ENCODE measurements around the gene PRKN. TPM values are rescaled to one million over a fixed set of nuclear protein-coding genes. Genes with fewer than 3 reads are reported as not detected.

PRKN gene
- total and polyA plus RNA-seq, 2 donors (not counting 3 experiments of a cell fraction or from before 2014, with no cell fraction given), result 0.06 TPM; not detected in 1

DNA sequence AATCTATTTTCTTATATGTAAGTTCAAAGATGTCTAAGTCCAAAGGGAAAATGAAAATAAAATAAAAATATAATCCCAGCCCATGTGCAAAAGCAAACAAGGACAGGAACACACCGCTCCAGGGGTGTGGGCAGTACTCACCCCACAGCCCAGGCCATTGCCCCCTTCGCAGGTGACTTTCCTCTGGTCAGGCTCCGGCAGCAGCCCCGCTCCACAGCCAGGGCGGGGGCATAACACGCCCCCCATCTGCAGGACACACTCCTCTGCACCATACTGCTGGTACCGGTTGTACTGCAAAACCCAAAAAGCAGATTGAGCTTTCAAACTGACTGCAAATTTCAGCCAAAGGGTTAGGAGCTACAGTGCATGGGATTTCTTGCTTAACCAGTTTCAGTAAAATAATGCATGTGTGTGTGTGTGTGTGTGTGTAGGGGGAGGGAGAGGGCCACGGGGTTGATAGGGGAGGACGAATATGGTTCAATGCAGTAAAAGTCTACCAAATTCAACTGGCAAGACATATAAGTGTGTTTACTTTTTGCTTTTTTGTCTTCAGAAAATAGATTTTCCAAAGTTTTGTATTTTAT is 1178.8 kb downstream of the PRKN start:
- no peaks in the 10 kb centered on the region for H3K36me3 ChIP-seq (ENCODE audit: control insufficient read depth in 2 of 2, extremely low read depth in 1 of 2, insufficient read depth in 2 of 2, low read length in 2 of 2)
- no peak for FAIRE-seq
- dilution Hi-C loops (cut with MboI; ENCODE audit: extremely low pct_ligation_motif_present, low sequenced_read_pairs), result no loop called here

More for the DNA sequence above, 1178.8 kb downstream of the PRKN start:
- Histone ChIP-seq H3K9me3 (replicated peaks; ENCODE audit: control insufficient read depth, insufficient read depth, low read length) (peaks cover 2% of the 10 kb centered on the region), H3K79me2 (ENCODE audit: control insufficient read depth, insufficient read depth, low read length) (no peaks in the 10 kb centered on the region), H3K4me2 (ENCODE audit: insufficient read depth, low read length) (no peak overlapping the region), H3K4me3 (replicated peaks in 1 of 3; ENCODE audit: insufficient read depth in 1 of 3, low read depth in 1 of 3, low read length in 3 of 3) (no peak overlapping the region), H3K27ac (ENCODE audit: insufficient read depth, low read depth, low read length) (no peak overlapping the region), H2AFZ (ENCODE audit: low read depth, low read length) (no peak overlapping the region), H3K27me3 (ENCODE audit: control insufficient read depth in 2 of 2, insufficient read depth in 2 of 2, low read length in 2 of 2) (no peaks in the 10 kb centered on the region), H4K20me1 (replicated peaks; ENCODE audit: control insufficient read depth, extremely low read depth, insufficient read depth, low read length) (no peaks in the 10 kb centered on the region), H3K4me1 (ENCODE audit: control insufficient read depth, extremely low read depth, insufficient read depth, low read length) (no peaks in the 10 kb centered on the region), H3K9ac (replicated peaks; ENCODE audit: extremely low read depth, insufficient read depth, low read length) (no peak overlapping the region), H3K9me1 (replicated peaks; ENCODE audit: control insufficient read depth, extremely low read depth, insufficient read depth, low read length) (no peaks in the 10 kb centered on the region)
- DNase-seq (ENCODE audit: low read depth, low spot score), result no peak
- CTCF ChIA-PET, result no interaction called here
- no TSS peak for BruUV-seq (replicated peaks)
- TF ChIP-seq GATA2 (IDR thresholded peaks at IDR 0.05; ENCODE audit: insufficient read depth, insufficient read length, low read depth, low read length) (no peak), POLR2A (IDR thresholded peaks at IDR 0.05; ENCODE audit: low read depth, low read length) (no peak), EZH2 (IDR thresholded peaks at IDR 0.05; ENCODE audit: borderline replicate concordance, low read depth, low read length, severe bottlenecking) (no peak), POLR2AphosphoS5 (IDR thresholded peaks at IDR 0.05; ENCODE audit: insufficient read depth, low read depth, low read length) (no peak), MYC (IDR thresholded peaks at IDR 0.05; ENCODE audit: low read depth, low read length) (no peak), FOS (IDR thresholded peaks at IDR 0.05; ENCODE audit: borderline replicate concordance, insufficient read depth, low read length) (no peak), JUN (IDR thresholded peaks at IDR 0.05; ENCODE audit: borderline replicate concordance, insufficient read depth, insufficient read length, low read depth) (no peak)
- TF ChIP-seq, protein P1, sequence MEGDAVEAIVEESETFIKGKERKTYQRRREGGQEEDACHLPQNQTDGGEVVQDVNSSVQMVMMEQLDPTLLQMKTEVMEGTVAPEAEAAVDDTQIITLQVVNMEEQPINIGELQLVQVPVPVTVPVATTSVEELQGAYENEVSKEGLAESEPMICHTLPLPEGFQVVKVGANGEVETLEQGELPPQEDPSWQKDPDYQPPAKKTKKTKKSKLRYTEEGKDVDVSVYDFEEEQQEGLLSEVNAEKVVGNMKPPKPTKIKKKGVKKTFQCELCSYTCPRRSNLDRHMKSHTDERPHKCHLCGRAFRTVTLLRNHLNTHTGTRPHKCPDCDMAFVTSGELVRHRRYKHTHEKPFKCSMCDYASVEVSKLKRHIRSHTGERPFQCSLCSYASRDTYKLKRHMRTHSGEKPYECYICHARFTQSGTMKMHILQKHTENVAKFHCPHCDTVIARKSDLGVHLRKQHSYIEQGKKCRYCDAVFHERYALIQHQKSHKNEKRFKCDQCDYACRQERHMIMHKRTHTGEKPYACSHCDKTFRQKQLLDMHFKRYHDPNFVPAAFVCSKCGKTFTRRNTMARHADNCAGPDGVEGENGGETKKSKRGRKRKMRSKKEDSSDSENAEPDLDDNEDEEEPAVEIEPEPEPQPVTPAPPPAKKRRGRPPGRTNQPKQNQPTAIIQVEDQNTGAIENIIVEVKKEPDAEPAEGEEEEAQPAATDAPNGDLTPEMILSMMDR (IDR thresholded peaks at IDR 0.05; ENCODE audit: extremely low read depth in 1 of 2, insufficient read depth in 1 of 2, low read depth in 1 of 2, low read length in 2 of 2), result no peak
- TF ChIP-seq, protein P2, sequence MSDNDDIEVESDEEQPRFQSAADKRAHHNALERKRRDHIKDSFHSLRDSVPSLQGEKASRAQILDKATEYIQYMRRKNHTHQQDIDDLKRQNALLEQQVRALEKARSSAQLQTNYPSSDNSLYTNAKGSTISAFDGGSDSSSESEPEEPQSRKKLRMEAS (IDR thresholded peaks at IDR 0.05; ENCODE audit: insufficient read depth, insufficient read length), result no peak
- POLR2A ChIA-PET, result no interaction called here
- intact Hi-C loops (cut with micrococcal nuclease), result no loop called here

Measured in endothelial cell of umbilical vein (primary cell).